ENCODE data around the gene GPR137. TPM values are rescaled to one million over a fixed set of nuclear protein-coding genes. Genes with fewer than 3 reads are reported as not detected.
A peak's percentile ranks its signal among the peaks of the same experiment; 100 is the strongest.

The GPR137 gene
- total and polyA plus RNA-seq, 9 of the 15 experiments (the other 6 are each of a cell fraction or from before 2014, with no cell fraction given), result 0.32 to 26.7 (median 10.7) TPM

DNA sequence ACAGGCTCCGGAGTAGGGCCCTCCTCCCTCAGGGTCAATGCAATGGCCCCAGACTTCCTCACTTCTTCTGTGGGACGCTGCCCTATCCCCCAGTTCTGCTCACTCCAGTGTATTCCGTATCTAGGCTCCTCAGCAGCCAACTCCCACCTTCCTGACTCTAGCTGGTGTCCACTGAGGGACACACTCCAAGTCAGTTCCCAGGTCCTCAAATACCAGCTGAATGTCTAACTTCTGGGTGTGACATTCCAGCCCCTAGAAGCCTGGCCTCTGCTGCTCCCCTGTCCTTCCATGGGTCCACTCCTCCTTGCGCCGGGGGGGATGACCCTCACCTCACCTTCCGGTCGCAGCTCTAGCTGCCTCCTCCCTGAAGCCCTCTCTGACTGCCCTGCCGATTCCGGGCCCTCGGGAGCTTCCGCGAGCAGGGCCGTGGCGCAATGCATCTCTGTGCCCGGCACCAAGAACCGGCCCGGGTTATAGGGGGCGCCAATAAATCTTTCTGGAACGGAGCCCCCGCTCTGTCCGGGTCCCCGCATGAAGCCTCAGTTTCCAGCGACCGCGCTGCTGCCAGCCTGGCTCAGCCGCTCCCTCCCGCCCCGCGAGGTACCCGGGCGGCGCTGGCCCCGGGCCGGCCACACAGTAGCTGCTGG, 16.6 kb upstream of the GPR137 start (continued):
- TF ChIP-seq, protein P1, sequence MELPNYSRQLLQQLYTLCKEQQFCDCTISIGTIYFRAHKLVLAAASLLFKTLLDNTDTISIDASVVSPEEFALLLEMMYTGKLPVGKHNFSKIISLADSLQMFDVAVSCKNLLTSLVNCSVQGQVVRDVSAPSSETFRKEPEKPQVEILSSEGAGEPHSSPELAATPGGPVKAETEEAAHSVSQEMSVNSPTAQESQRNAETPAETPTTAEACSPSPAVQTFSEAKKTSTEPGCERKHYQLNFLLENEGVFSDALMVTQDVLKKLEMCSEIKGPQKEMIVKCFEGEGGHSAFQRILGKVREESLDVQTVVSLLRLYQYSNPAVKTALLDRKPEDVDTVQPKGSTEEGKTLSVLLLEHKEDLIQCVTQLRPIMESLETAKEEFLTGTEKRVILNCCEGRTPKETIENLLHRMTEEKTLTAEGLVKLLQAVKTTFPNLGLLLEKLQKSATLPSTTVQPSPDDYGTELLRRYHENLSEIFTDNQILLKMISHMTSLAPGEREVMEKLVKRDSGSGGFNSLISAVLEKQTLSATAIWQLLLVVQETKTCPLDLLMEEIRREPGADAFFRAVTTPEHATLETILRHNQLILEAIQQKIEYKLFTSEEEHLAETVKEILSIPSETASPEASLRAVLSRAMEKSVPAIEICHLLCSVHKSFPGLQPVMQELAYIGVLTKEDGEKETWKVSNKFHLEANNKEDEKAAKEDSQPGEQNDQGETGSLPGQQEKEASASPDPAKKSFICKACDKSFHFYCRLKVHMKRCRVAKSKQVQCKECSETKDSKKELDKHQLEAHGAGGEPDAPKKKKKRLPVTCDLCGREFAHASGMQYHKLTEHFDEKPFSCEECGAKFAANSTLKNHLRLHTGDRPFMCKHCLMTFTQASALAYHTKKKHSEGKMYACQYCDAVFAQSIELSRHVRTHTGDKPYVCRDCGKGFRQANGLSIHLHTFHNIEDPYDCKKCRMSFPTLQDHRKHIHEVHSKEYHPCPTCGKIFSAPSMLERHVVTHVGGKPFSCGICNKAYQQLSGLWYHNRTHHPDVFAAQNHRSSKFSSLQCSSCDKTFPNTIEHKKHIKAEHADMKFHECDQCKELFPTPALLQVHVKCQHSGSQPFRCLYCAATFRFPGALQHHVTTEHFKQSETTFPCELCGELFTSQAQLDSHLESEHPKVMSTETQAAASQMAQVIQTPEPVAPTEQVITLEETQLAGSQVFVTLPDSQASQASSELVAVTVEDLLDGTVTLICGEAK (IDR thresholded peaks at IDR 0.05), result peak; percentile 55; the same call in 1 of the 2 replicates
- TF ChIP-seq, protein P1 (CRISPR knock-in tag; IDR thresholded peaks at IDR 0.05), result no peak
- TF ChIP-seq ZC3H4 (CRISPR knock-in tag; IDR thresholded peaks at IDR 0.05; ENCODE audit: borderline replicate concordance) (peak; percentile 33; the same call in 1 of the 2 replicates), HDAC3 (IDR thresholded peaks at IDR 0.05; ENCODE audit: borderline replicate concordance, partially characterized antibody) (peak; percentile 3), COPS2 (conservative IDR thresholded peaks at IDR 0.05) (no peak), HDAC1 (IDR thresholded peaks at IDR 0.05) (peak in 1 of 2 experiments; percentile 17; a peak in 1 of 4 replicates), KDM1A (IDR thresholded peaks at IDR 0.05) (peak; percentile 29 to 57; a peak in 1 of 4 replicates), MYBL2 (IDR thresholded peaks at IDR 0.05; ENCODE audit: low read depth) (no peak), MYBL2 (CRISPR knock-in tag; IDR thresholded peaks at IDR 0.05; ENCODE audit: borderline replicate concordance) (no peak)
- TF ChIP-seq, protein P2, sequence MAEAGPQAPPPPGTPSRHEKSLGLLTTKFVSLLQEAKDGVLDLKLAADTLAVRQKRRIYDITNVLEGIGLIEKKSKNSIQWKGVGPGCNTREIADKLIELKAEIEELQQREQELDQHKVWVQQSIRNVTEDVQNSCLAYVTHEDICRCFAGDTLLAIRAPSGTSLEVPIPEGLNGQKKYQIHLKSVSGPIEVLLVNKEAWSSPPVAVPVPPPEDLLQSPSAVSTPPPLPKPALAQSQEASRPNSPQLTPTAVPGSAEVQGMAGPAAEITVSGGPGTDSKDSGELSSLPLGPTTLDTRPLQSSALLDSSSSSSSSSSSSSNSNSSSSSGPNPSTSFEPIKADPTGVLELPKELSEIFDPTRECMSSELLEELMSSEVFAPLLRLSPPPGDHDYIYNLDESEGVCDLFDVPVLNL (CRISPR knock-in tag; IDR thresholded peaks at IDR 0.05; ENCODE audit: low read depth), result no peak
- TF ChIP-seq, protein P3, sequence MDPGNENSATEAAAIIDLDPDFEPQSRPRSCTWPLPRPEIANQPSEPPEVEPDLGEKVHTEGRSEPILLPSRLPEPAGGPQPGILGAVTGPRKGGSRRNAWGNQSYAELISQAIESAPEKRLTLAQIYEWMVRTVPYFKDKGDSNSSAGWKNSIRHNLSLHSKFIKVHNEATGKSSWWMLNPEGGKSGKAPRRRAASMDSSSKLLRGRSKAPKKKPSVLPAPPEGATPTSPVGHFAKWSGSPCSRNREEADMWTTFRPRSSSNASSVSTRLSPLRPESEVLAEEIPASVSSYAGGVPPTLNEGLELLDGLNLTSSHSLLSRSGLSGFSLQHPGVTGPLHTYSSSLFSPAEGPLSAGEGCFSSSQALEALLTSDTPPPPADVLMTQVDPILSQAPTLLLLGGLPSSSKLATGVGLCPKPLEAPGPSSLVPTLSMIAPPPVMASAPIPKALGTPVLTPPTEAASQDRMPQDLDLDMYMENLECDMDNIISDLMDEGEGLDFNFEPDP (CRISPR knock-in tag; IDR thresholded peaks at IDR 0.05), result no peak
- TF ChIP-seq, protein P4, sequence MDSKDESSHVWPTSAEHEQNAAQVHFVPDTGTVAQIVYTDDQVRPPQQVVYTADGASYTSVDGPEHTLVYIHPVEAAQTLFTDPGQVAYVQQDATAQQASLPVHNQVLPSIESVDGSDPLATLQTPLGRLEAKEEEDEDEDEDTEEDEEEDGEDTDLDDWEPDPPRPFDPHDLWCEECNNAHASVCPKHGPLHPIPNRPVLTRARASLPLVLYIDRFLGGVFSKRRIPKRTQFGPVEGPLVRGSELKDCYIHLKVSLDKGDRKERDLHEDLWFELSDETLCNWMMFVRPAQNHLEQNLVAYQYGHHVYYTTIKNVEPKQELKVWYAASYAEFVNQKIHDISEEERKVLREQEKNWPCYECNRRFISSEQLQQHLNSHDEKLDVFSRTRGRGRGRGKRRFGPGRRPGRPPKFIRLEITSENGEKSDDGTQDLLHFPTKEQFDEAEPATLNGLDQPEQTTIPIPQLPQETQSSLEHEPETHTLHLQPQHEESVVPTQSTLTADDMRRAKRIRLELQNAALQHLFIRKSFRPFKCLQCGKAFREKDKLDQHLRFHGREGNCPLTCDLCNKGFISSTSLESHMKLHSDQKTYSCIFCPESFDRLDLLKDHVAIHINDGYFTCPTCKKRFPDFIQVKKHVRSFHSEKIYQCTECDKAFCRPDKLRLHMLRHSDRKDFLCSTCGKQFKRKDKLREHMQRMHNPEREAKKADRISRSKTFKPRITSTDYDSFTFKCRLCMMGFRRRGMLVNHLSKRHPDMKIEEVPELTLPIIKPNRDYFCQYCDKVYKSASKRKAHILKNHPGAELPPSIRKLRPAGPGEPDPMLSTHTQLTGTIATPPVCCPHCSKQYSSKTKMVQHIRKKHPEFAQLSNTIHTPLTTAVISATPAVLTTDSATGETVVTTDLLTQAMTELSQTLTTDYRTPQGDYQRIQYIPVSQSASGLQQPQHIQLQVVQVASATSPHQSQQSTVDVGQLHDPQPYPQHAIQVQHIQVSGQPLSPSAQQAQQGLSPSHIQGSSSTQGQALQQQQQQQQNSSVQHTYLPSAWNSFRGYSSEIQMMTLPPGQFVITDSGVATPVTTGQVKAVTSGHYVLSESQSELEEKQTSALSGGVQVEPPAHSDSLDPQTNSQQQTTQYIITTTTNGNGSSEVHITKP (IDR thresholded peaks at IDR 0.05; ENCODE audit: partially characterized antibody), result peak; percentile 55
